ENCODE results near the gene BLOC1S4.

Gene BLOC1S4

GRCh38 chr4:6699903-6700302 lies 16.1 kb upstream of the BLOC1S4 start:
- H3K4me3 ChIP-seq (ENCODE audit: control insufficient read depth, low read depth, low read length) = no peak overlapping the region
- no peak for TF ChIP-seq CTCF (conservative IDR thresholded peaks at IDR 0.05; ENCODE audit: control insufficient read depth, insufficient read depth, low read depth, low read length)
- DNase-seq (ENCODE audit: low read depth) = no peak

- TF ChIP-seq CTCF (conservative IDR thresholded peaks at IDR 0.05; ENCODE audit: control insufficient read depth, insufficient read depth, low read depth, low read length) = peak; percentile 37
- H3K4me3 ChIP-seq (ENCODE audit: control insufficient read depth, low read depth, low read length) = no peak overlapping the region
- no peak for DNase-seq (ENCODE audit: low read depth)
Observed at GRCh38 chr4:6701371-6701770, 14.6 kb upstream of the BLOC1S4 start.

GRCh38 chr4:6702761-6703160 lies 13.2 kb upstream of the BLOC1S4 start:
- no peak for TF ChIP-seq CTCF (conservative IDR thresholded peaks at IDR 0.05; ENCODE audit: control insufficient read depth, insufficient read depth, low read depth, low read length)
- DNase-seq (ENCODE audit: low read depth) = no peak
- H3K4me3 ChIP-seq (ENCODE audit: control insufficient read depth, low read depth, low read length) = no peak overlapping the region

- DNase-seq (ENCODE audit: low read depth) = peak; percentile 60
- TF ChIP-seq CTCF (conservative IDR thresholded peaks at IDR 0.05; ENCODE audit: control insufficient read depth, insufficient read depth, low read depth, low read length) = no peak
- H3K4me3 ChIP-seq (ENCODE audit: control insufficient read depth, low read depth, low read length) = no peak overlapping the region
Observed at GRCh38 chr4:6703786-6704185, 12.2 kb upstream of the BLOC1S4 start.

DNA sequence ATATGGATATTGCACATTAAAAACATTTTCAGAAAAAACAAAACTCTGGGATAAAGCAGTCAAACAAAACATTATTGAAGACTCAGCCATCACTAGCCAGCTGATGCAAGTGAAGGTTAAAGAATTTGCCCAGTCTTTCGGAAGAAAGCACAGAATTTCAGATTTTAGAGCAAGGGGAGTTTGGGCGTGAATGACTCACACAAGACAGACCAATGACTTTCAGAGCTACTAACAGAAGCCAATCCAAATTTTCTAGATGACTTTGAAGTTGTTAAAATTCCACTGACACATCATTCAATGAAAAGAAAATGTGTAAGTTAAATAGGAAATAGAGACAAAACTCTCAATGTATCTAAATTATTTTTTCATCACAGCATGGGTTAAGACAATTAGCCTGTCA lies 10.3 kb upstream of the BLOC1S4 start:
- DNase-seq (ENCODE audit: low read depth) = no peak
- H3K4me3 ChIP-seq (ENCODE audit: control insufficient read depth, low read depth, low read length) = no peak overlapping the region
- TF ChIP-seq CTCF (conservative IDR thresholded peaks at IDR 0.05; ENCODE audit: control insufficient read depth, insufficient read depth, low read depth, low read length) = no peak

DNA sequence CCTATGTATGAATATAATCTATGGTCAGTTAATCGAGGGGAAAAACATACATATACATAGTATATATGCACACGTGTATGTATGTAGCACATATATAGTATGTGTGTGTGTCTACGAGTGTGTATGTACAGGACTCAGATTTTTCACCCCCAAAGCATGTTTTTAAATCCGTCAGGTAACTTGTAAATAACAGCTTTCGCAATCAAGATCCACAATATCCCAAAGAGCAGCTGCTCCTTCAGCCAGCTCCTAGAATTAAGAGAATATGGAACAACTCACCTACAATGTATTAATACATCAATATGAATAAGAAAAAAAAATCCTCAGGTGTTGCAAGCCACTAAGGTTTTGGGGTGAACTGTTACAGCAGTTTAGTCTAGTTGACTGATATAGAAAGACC lies 9.8 kb upstream of the BLOC1S4 start:
- no peak for TF ChIP-seq CTCF (conservative IDR thresholded peaks at IDR 0.05; ENCODE audit: control insufficient read depth, insufficient read depth, low read depth, low read length)
- no peak overlapping the region for H3K4me3 ChIP-seq (ENCODE audit: control insufficient read depth, low read depth, low read length)
- no peak for DNase-seq (ENCODE audit: low read depth)

All from fibroblast of mammary gland (primary cell).